Midbrain (tissue), 1 donor: ENCODE results near the gene ZNF256.

Source experiments
- DNase-seq: peaks from one replicate; lab custom pipeline; 2025; lab: John Stamatoyannopoulos, UW

ZNF256 gene

DNA sequence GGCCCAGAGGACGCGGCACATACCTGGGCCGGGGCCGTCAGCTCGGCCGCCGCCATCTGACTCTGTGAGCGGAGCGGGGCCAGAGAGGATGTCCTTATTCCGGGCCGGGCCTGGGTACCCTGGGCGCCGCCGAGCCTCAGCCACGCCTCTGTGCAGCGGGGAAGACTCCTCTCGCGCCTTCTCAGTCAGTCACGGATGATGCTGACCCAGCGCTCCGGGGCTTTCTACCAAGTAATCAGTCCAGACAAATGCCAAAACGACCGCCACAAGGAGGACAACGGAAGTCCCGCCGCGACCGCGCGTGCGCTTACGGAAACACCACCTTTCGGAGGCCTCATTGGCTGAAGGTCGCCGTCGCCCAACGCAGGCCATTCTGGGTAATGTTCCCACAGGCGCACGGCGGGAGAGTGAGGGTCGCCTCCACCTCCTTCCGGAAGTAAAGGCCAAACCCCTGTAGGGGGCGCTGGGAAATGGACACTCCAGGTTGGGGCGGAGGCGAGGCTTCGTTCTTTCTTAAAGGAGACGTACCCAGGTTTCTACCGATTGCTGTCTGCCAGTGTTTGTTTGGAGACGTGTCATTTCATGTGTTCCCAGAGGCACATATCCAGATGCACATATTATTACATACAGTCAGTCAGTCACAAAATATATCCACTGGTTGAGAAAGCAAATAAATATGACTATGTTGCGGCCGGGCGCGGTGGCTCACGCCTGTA is at the start of gene ZNF256:
ZNF256 (minus strand) TSS at position 288 of the 716 bp plus-strand sequence; CDS start at position 56, 232 bp downstream.
- peak; percentile 96 for DNase-seq

DNA sequence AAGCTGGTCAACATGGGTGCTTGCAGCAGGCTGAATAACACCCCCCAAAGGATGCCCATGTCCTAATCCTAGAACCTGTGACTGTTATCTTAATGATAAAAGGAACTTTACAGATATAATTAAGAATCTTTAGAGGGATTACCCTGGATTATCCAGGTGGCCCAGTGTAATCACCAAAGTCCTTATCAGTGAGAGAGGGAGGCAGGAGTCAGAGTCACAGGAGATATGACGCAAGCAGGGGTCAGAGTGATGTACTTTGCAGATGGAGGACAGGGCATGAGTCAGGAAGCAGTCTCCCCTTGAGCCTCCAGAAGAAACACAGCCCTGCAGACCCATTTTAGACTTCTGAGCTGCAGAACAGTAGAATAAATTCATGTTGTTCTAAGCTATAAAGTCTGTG is 45.3 kb upstream of the ZNF256 start:
- no peak for DNase-seq

DNA sequence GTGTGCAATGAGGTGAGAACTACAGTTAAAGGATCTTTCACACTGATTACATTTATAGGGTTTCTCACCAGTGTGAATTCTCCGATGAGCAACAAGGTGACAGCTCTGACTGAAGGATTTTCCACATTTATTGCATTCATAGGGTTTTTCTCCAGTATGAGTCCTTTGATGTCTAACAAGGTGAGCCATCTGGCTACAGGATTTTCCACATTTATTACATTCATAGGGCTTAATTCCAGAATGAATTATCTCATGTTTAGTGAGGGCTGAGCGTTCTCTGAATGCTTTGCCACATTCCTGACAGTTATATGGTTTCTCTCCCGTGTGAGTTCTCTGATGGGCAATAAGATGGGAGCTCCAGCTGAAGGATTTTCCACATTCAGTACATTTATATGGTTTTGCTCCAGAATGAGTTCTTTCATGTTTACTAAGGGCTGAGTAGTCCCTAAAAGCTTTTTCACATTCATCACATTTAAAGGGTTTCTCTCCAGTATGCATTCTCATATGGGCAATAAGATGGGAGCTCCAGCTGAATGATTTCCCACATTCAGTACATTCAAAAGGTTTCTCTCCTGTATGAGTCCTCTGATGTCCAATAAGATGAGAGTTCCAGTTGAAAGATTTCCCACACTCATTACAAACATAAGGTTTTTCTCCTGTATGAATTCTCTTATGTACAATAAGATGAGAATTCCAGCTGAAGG is 31.2 kb upstream of the ZNF256 start:
- DNase-seq = no peak

DNA sequence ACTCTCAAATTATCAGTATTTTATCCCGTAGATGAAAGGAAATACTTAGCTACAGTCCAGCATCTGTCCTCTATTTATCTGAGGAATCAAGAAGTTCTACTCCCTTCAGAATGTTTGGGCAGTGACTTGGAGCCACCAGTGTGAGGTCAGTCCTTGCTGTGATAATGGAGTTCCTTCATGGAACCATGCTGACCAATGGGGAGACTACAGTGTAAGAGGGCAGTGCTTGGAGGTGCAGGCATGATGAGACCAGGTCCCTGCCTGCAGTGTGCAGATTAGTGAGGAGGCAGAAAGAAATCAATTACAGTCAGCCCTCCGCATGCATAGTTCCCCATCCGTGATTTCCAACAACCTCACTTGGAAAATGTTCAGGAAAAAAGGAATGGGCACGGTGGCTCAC is 26.9 kb upstream of the ZNF256 start, which contains the start of gene C19orf18:
C19orf18 (minus strand) TSS at position 101 of the 400 bp plus-strand sequence. CDS start 102 bp downstream, outside the sequence.
- DNase-seq = no peak

- no peak for DNase-seq
Measured at GRCh38 chr19:57964761-57965160, 17.3 kb upstream of the ZNF256 start.

DNA sequence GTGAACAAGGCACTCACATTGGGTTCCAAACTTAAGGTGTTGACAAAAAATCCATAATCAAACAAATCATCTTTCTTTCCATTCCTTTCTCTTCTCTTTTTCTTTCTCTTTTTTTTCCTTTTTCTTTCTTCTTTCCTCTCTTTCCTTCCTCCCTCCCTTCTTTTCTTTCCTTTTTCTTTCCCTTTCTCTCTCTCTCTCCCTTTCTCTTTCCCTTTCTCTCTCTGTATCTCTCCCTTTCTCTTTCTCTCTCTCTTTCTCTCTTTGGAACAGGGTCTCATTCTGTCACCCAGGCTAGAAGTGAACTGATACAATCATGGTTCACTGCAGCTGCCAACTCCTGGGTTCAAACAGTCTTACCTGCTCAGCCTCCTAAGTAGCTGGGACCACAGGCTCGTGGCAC is 14.3 kb upstream of the ZNF256 start:
- DNase-seq = no peak

DNA sequence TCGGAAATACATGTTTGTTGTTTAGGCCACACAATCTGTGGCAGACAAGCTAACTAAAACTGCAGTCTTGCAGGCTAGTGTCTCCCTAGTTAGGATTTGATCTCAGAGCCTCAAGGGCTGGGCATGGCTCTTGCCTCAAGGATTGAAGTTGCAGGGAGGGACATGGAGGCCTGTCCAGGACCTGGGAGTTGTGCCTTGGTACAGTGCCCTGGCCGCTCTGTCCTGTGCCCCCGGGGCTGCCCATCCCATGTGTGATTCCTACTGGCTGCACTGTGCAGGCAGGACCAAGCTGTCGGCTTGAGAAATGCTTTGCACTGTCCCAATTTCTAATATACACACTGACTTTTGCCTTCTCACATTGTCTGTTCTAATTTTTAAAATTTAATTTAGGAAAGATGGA is 7.5 kb upstream of the ZNF256 start:
- DNase-seq = no peak

- DNase-seq = no peak
Measured at GRCh38 chr19:57949702-57950101, 2.2 kb upstream of the ZNF256 start.

- DNase-seq = no peak
Measured at GRCh38 chr19:57949296-57949695, 1.8 kb upstream of the ZNF256 start.

- no peak for DNase-seq
Measured at GRCh38 chr19:57947088-57947418, 453 bp downstream of the ZNF256 start.

DNA sequence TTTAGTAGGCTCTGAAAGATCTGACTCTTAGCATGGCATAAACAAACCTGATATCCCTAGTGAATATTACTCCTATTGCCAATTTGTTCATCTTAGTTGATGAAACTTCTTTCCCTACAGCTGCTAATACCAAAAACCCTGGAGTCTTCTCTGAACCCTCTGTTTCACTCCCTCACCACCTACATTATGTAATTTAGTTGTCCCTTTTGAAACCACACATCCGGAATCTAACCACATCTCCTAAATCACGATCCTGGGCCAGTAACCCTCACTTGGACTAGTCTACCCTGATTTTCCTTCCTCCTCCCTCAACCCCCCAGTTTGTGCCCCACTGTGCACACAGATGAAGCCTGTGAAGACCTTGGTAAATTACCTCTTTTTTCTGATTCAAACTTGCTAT is 1.2 kb downstream of the ZNF256 start:
- no peak for DNase-seq

DNA sequence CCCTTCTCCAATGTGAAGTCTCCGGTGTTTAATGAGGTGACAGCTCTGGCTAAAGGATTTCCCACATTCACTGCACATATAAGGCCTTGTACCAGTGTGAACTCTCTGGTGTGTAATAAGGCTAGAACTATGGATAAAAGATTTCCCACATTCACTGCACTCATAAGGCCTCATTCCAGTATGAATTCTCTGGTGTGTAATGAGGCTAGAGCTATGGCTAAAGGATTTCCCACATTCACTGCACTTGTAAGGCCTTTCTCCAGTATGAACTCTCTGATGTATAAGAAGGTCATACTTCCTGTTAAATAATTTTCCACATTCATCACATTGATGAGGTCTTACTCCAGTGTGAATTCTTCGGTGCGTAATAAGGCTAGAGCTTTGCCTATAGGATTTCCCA is 5.9 kb downstream of the ZNF256 start:
- DNase-seq = no peak

DNA sequence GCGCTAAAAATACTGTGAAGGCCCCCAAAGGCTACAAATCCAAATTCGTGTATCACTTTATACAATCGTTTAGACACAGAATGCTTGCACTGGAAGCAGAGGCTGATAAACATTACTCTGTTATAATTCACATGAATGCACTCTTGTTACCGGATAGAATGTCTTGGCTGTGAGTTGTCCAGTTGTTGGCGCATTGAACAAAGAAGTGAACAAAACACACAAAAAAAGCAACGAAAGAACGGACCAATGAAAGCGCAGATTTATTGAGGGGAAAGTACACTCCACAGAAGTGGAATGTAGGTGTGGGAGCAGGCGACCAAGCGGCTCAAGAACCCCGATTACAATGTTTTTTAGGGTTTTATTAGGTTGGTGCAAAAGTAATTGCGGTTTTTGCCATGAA is 11.8 kb downstream of the ZNF256 start:
- peak; percentile 59 for DNase-seq

DNA sequence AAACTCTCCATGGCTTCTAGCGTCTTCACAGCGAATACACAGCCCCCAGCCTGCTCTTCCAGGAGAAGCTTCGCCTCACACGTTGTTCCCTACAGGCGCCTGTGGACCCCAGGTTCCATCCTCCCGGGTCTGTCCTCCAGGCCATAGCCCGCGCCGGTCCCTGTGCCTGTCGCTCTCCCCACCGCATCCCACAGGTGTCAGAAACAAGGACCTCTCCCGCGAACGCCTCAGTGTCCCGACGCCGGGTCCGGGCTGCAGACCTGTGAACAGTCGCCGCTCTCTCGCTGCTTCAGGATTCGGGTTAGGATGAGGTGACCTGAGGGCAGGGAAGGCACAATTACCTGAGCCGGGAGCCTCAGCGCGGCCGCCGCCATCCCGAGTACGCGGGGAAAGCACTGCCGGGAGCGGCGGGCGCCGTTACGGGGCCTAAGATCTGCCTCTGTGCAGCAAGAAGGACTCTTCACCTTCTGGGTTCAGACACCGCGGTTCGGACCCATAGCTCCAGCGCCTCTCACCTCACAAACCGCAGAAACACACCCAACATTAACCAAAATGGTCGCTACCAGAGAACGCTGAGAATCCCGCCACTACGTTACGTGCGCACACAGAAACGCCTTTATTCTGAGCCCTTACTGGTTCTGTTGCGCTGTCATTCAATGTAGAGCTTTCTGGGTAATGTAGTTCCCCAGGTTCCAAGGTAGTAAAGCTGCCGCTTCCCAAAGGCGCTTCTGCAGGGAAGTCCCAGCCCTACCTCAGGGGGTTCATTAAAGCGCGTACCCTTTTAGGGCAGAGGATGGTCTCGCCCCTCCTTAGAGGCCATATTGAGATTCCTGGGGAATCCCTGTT is 12.5 kb downstream of the ZNF256 start, which contains the start of gene ZNF418:
ZNF418 (minus strand) TSS at position 583 of the 846 bp plus-strand sequence. CDS start 1,580 bp downstream, outside the sequence.
- peak; percentile 93 for DNase-seq

- DNase-seq = no peak
Measured at GRCh38 chr19:57927587-57927986, 19.9 kb downstream of the ZNF256 start.

DNA sequence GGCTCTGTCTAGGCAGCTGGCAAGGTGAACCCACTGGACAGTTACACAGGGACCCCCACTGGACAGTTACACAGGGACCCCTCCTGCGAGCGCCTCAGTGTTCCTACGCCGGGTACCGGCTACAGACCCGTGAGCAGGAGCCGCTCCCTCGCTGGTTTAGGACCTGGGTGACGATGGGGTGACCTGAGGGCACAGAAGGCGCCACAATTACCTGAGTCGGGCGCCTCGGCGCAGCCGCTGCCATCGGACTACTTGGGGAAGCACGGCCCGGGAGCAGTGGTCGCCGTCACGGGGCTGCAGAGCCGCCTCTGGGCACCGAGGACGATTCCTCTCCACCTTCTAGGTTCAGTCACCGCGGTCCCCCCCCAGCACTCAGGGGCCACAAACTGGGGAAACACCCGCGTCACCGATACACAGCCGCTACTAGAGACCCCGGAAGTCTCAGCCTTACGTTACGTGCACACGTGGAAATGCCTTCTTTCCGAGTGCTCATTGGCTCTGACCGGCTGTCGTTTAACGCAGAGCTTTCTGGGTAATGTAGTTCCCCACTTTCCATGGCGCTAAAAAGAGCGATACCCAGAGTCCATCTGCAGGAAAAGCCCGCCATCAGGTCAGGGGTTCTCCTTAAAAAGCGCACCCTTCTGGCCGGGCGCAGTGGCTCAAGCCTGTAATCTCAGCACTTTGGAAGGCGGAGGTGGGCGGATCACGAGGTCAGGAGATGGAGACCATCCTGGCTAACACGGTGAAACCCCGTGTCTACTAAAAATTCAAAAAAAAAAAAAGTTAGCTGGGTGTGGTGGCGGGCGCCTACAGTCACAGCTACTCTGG is 31.1 kb downstream of the ZNF256 start, which contains the start of gene ZNF417:
ZNF417 (minus strand) TSS at position 425 of the 828 bp plus-strand sequence; CDS start at position 244, 181 bp downstream.
- peak; percentile 94 for DNase-seq

GRCh38 chr19:57914531-57914930 is 33.0 kb downstream of the ZNF256 start:
- no peak for DNase-seq

- no peak for DNase-seq
Measured at GRCh38 chr19:57907394-57907793, 40.1 kb downstream of the ZNF256 start.

DNA sequence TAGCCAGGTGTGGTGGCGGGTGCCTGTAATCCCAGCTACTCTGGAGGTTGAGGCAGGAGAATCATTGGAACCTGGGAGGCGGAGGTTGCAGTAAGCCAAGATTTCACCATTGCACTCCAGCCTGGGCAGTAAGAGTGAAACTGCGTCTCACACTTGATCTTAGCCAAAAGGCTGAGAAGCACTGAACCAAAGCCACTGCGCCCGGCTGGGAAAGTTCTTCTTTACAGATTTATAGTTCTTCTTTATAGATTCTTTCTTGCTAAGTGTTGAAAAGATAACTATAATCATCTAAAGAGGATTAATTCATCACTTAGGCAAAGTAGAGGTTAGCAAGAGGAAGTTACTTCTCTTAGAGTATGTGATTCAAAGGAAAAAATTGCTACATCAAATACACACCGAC is 42.2 kb downstream of the ZNF256 start:
- no peak for DNase-seq

DNA sequence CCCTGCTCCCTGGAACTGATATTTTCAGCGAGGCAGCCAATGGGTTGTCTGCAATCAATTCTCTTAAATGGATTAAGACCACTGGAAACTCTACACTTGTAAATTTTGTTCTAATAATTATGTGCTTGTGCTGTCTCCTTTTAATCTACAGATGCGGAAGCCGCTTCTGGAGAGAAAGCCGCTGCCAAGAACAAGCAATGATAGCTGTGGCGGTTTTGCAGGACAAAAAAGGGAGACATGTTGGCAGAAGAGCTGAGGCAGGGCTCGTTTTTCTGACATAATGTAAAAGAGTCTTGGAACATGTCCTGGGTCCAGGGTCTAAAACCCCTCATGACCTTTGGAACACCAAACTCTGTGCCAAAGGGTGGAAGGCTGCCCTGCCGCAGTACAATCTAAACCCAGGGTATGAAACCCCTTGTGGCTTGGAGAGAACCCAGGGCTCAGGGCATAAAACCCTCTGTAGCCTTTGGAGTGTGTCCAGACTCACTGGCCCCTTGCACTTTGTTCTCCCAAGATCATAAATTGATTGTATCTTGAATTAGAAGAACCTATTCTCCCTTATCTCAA is 43.8 kb downstream of the ZNF256 start:
- DNase-seq = no peak

GRCh38 chr19:57900311-57900710 is 47.2 kb downstream of the ZNF256 start:
- no peak for DNase-seq
